WTC11 (cell line): ENCODE measurements around the gene VSNL1. TPM values are rescaled to one million over a fixed set of nuclear protein-coding genes. Genes with fewer than 3 reads are reported as not detected.

Source experiments
- ATAC-seq: fragments of 200-7000 bp; cut with Tn5 transposase; 2 replicates; pipeline ENCODE4 v1.10.0; 2021; ENCODE audit warnings: mild to moderate bottlenecking, moderate library complexity
- CTCF ChIA-PET: fragments of 300-600 bp; sonication (Branson Sonifier 250); formaldehyde crosslinking; loops from one replicate; lab custom pipeline; 2021; ENCODE audit warnings: antibody characterized with exemption; lab: Charles Lee
- POLR2A ChIA-PET: fragments of 350-600 bp; sonication (Branson Sonifier 250); formaldehyde crosslinking; loops from one replicate; lab custom pipeline; 2021; ENCODE audit warnings: antibody characterized with exemption; lab: Charles Lee
- DNase-seq: peaks from one replicate; pipeline ENCODE4 v3.0.0; 2021; ENCODE audit warnings: low spot score
- H3K27ac Mint-ChIP-seq: 2 replicates; pipeline ENCODE4 v1.8.0; 2021; ENCODE audit warnings: mixed read lengths
- H3K27me3 Mint-ChIP-seq: 2 replicates; pipeline ENCODE4 v1.8.0; 2021; ENCODE audit warnings: low read depth, mild to moderate bottlenecking, moderate library complexity, mixed read lengths
- H3K36me3 Mint-ChIP-seq: 2 replicates; pipeline ENCODE4 v1.8.0; 2021; ENCODE audit warnings: mixed read lengths
- H3K4me1 Mint-ChIP-seq: 2 replicates; pipeline ENCODE4 v1.8.0; 2022; ENCODE audit warnings: mixed read lengths
- H3K4me3 Mint-ChIP-seq: 2 replicates; pipeline ENCODE4 v1.8.0; 2021; ENCODE audit warnings: mild to moderate bottlenecking, moderate library complexity, mixed read lengths
- H3K9me3 Mint-ChIP-seq: 2 replicates; pipeline ENCODE4 v1.8.0; 2021; ENCODE audit warnings: mixed read lengths
- AFF4 ChIP-seq: sonication (generic); formaldehyde crosslinking; IDR thresholded peaks from 2 replicates; pipeline ENCODE4 v1.8.1; 2023; ENCODE audit warnings: mild to moderate bottlenecking, missing genetic modification reagents, borderline replicate concordance
- EMX1 ChIP-seq: fragments of 250-450 bp; sonication (Bioruptor Pico); IDR thresholded peaks from 2 replicates; pipeline ENCODE4 v1.8.0; 2021; ENCODE audit warnings: mild to moderate bottlenecking
- ETV6 ChIP-seq: sonication (generic); formaldehyde crosslinking; IDR thresholded peaks from 2 replicates; pipeline ENCODE4 v1.8.1; 2022; ENCODE audit warnings: mild to moderate bottlenecking, missing genetic modification reagents
- FOXJ3 ChIP-seq: sonication (generic); formaldehyde crosslinking; IDR thresholded peaks from 2 replicates; pipeline ENCODE4 v1.9.0; 2021; ENCODE audit warnings: missing genetic modification reagents, mild to moderate bottlenecking, borderline replicate concordance
- GABPB1 ChIP-seq: sonication (generic); formaldehyde crosslinking; IDR thresholded peaks from 2 replicates; pipeline ENCODE4 v1.8.1; 2023; ENCODE audit warnings: mild to moderate bottlenecking, missing genetic modification reagents
- HMGA2 ChIP-seq: fragments of 250-450 bp; sonication (Bioruptor Pico); IDR thresholded peaks from 2 replicates; pipeline ENCODE4 v1.4.0; 2021; ENCODE audit warnings: mild to moderate bottlenecking, moderate library complexity
- HMGXB4 ChIP-seq: sonication (generic); formaldehyde crosslinking; IDR thresholded peaks from 2 replicates; pipeline ENCODE4 v1.8.1; 2023; ENCODE audit warnings: mild to moderate bottlenecking, moderate library complexity, missing genetic modification reagents
- IRF2 ChIP-seq: sonication (generic); formaldehyde crosslinking; IDR thresholded peaks from 2 replicates; pipeline ENCODE4 v1.8.0; 2022; ENCODE audit warnings: low read depth, missing genetic modification reagents, borderline replicate concordance
- MAX ChIP-seq: sonication (generic); formaldehyde crosslinking; IDR thresholded peaks from 2 replicates; pipeline ENCODE4 v1.8.0; 2022; ENCODE audit warnings: mild to moderate bottlenecking, missing genetic modification reagents
- MXD4 ChIP-seq: fragments of 250-450 bp; sonication (Bioruptor Pico); IDR thresholded peaks from 2 replicates; pipeline ENCODE4 v1.8.0; 2021; ENCODE audit warnings: mild to moderate bottlenecking, moderate library complexity, borderline replicate concordance
- NR3C1 ChIP-seq: sonication (generic); formaldehyde crosslinking; conservative IDR thresholded peaks from 2 replicates; pipeline ENCODE4 v1.8.1; 2023; ENCODE audit warnings: low read depth, mild to moderate bottlenecking, missing genetic modification reagents
- PRDM15 ChIP-seq: sonication (generic); formaldehyde crosslinking; IDR thresholded peaks from 2 replicates; pipeline ENCODE4 v1.8.0; 2022; ENCODE audit warnings: missing genetic modification reagents
- RORB ChIP-seq: fragments of 250-450 bp; sonication (Bioruptor Pico); IDR thresholded peaks from 2 replicates; pipeline ENCODE4 v1.9.0; 2021; ENCODE audit warnings: mild to moderate bottlenecking
- SP1 ChIP-seq: sonication (generic); formaldehyde crosslinking; conservative IDR thresholded peaks from 2 replicates; pipeline ENCODE4 v1.8.1; 2022; ENCODE audit warnings: missing genetic modification reagents
- TEAD4 ChIP-seq: sonication (generic); formaldehyde crosslinking; IDR thresholded peaks from 2 replicates; pipeline ENCODE4 v1.8.0; 2022; ENCODE audit warnings: mild to moderate bottlenecking, missing genetic modification reagents
- USF1 ChIP-seq: sonication (generic); formaldehyde crosslinking; IDR thresholded peaks from 2 replicates; pipeline ENCODE4 v1.8.0; 2022; ENCODE audit warnings: mild to moderate bottlenecking, missing genetic modification reagents
- ZMAT4 ChIP-seq: fragments of 250-450 bp; sonication (Bioruptor Pico); IDR thresholded peaks from 2 replicates; pipeline ENCODE4 v1.9.0; 2021; ENCODE audit warnings: mild to moderate bottlenecking
- ZNF232 ChIP-seq: sonication (generic); formaldehyde crosslinking; IDR thresholded peaks from 2 replicates; pipeline ENCODE4 v1.8.0; 2022; ENCODE audit warnings: mild to moderate bottlenecking, missing genetic modification reagents
- ZNF281 ChIP-seq: sonication (generic); formaldehyde crosslinking; IDR thresholded peaks from 2 replicates; pipeline ENCODE4 v1.8.0; 2023; ENCODE audit warnings: mild to moderate bottlenecking, missing genetic modification reagents
- ZNF317 ChIP-seq: sonication (generic); formaldehyde crosslinking; IDR thresholded peaks from 2 replicates; pipeline ENCODE4 v1.8.1; 2023; ENCODE audit warnings: low read depth, mild to moderate bottlenecking, moderate library complexity, missing genetic modification reagents, borderline replicate concordance
- ZNF423 ChIP-seq: fragments of 250-450 bp; sonication (Bioruptor Pico); IDR thresholded peaks from 2 replicates; pipeline ENCODE4 v2.1.2; 2022; ENCODE audit warnings: mild to moderate bottlenecking, moderate library complexity
- total RNA-seq: library from RNA; stranded (reverse); gene quantifications from 3 replicates; pipeline ENCODE4 v1.2.3, GENCODE V29; 2021

VSNL1 gene
- total RNA-seq, 1 experiment from 2014 or later = 78.4 TPM

- no peaks in the 10 kb centered on the region for H3K27me3 Mint-ChIP-seq
- DNase-seq (no peak), ATAC-seq (no peak)
- H3K27ac Mint-ChIP-seq = no peak overlapping the region
- TF ChIP-seq USF1 (CRISPR knock-in tag) = no peak
- TF ChIP-seq MAX (CRISPR knock-in tag) = no peak
- no peak for TF ChIP-seq GABPB1 (CRISPR knock-in tag)
- TF ChIP-seq IRF2 (CRISPR knock-in tag) = no peak
- TF ChIP-seq ZNF423 = no peak
- no peak for TF ChIP-seq EMX1 (CRISPR knock-in tag)
- no peak for TF ChIP-seq MXD4 (CRISPR knock-in tag)
- TF ChIP-seq TEAD4 (CRISPR knock-in tag) = no peak
- no peak for TF ChIP-seq ZNF281 (CRISPR knock-in tag)
- no peaks in the 10 kb centered on the region for H3K9me3 Mint-ChIP-seq
- peaks cover 17% of the 10 kb centered on the region for H3K36me3 Mint-ChIP-seq
- CTCF ChIA-PET = no interaction called here
- no peak overlapping the region for H3K4me3 Mint-ChIP-seq
- peaks cover 42% of the 10 kb centered on the region for H3K4me1 Mint-ChIP-seq
- POLR2A ChIA-PET = no interaction called here
Measured at GRCh38 chr2:17611036-17611435, 70.5 kb downstream of the VSNL1 start.

- DNase-seq = no peak
- H3K27me3 Mint-ChIP-seq = no peaks in the 10 kb centered on the region
- no peak overlapping the region for H3K4me3 Mint-ChIP-seq
- peaks cover 35% of the 10 kb centered on the region for H3K4me1 Mint-ChIP-seq
- no peaks in the 10 kb centered on the region for H3K9me3 Mint-ChIP-seq
- H3K27ac Mint-ChIP-seq = no peak overlapping the region
- peak; percentile 63 for ATAC-seq
- peaks cover 29% of the 10 kb centered on the region for H3K36me3 Mint-ChIP-seq
- ChIA-PET POLR2A (no interaction called here), CTCF (interaction anchor here (1.2 kb wide), 1 partner anchor 31 kb away, joined by 3 read pairs; no protein-coding TSS in a partner anchor)
- TF ChIP-seq PRDM15 (CRISPR knock-in tag) = no peak
- TF ChIP-seq ZMAT4 (CRISPR knock-in tag) = no peak
- TF ChIP-seq HMGA2 (CRISPR knock-in tag) = no peak
- no peak for TF ChIP-seq NR3C1 (CRISPR knock-in tag)
- TF ChIP-seq HMGXB4 (CRISPR knock-in tag) = no peak
- no peak for TF ChIP-seq ETV6
- TF ChIP-seq TEAD4 (CRISPR knock-in tag) = no peak
- no peak for TF ChIP-seq FOXJ3 (CRISPR knock-in tag)
- TF ChIP-seq ZNF317 = no peak
- TF ChIP-seq ZNF232 (CRISPR knock-in tag) = no peak
- no peak for TF ChIP-seq SP1 (CRISPR knock-in tag)
- TF ChIP-seq AFF4 = no peak
- TF ChIP-seq RORB = no peak
Measured at GRCh38 chr2:17614174-17614930, 73.9 kb downstream of the VSNL1 start.
